NT2/D1 (cell line): ENCODE results near the gene HSCB.

Source experiments
- SUZ12 ChIP-seq: IDR thresholded peaks from 2 replicates; pipeline ENCODE4 v1.6.1; 2011; ENCODE audit not compliant: insufficient read length, insufficient read depth; ENCODE audit errors: extremely low read depth
- YY1 ChIP-seq: IDR thresholded peaks from 2 replicates; pipeline ENCODE4 v1.6.1; 2011; ENCODE audit not compliant: insufficient read length, insufficient read depth

DNA sequence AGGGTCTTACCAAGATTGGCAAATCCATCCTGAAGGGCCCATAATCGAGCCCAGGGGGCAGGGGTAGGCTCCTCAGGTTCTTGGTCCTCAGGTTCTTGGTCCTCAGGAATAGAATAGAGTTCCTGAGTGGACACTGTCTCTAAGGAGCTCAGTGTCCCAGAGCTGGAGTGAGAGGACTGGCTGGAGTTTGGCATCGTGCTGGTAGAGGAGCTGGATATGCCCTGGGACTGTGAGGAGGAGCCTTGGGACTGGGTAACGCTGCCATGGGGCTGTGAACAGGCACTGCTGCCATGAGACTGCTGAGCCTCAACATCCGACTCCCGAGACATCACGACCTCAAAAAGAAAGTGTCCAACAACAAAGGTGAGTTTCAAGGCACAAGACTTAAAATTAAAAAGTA lies 7.4 kb upstream of the HSCB start:
- TF ChIP-seq YY1 (no peak), SUZ12 (no peak)
